Measurements from ENCODE around the gene UQCRFS1. TPM values are rescaled to one million over a fixed set of nuclear protein-coding genes. Genes with fewer than 3 reads are reported as not detected.

UQCRFS1 gene
- total RNA-seq, 5 donors from 2014 or later (not counting 1 experiment from before 2014, with no cell fraction given) = 17.3 to 24.4 (median 18.6) TPM

DNA sequence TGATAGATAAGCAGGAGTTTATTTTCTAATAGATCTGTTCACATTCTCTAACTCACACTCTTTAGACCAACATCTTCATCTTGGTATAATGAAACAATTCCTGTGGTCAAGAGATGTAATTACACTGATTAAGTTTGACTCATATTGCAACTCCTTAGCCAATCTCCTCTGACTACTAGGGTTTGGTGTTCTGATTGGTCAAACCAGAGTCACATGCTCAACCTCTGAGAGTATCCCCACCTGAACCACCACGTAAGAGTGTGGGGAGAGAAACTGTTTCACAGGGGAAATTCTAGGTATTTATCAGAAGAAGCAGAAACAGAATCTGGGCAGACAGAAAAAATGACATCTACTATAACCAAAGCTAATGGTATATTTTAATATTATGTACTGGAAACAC lies 42.4 kb downstream of the UQCRFS1 start:
- H3K27me3 Mint-ChIP-seq = peaks cover 0 to 3% of the 10 kb centered on the region in 2 donors
- no peaks in the 10 kb centered on the region for H3K36me3 Mint-ChIP-seq
- DNase-seq (no peak), ATAC-seq (replicated peaks in 1 of 4) (no peak)
- CTCF ChIA-PET = no interaction called here
- no peak overlapping the region for H3K4me3 ChIP-seq (ENCODE audit: control insufficient read depth in 1 of 2, extremely low read depth in 1 of 2, low read length in 1 of 2)
- peaks cover 12 to 30% (median 29%) of the 10 kb centered on the region in 3 donors for H3K9me3 Mint-ChIP-seq
- H3K36me3 ChIP-seq (ENCODE audit: control insufficient read depth in 2 of 2, extremely low read depth in 1 of 2, insufficient read depth in 1 of 2, low read length in 1 of 2) = no peaks in the 10 kb centered on the region
- peaks cover 4% of the 10 kb centered on the region for H3K9me3 ChIP-seq
- POLR2A ChIA-PET = no interaction called here
- no peaks in the 10 kb centered on the region for H3K4me1 Mint-ChIP-seq
- no peaks in the 10 kb centered on the region for H3K4me1 ChIP-seq (ENCODE audit: control insufficient read depth in 1 of 2, extremely low read depth in 1 of 2, insufficient read depth in 2 of 2, low read length in 2 of 2)
- no peak overlapping the region for H3K4me3 Mint-ChIP-seq
- no CpG with 5 or more reads among the region's 1 CpG for WGBS (ENCODE audit: insufficient coverage)
- no peaks in the 10 kb centered on the region for H3K27me3 ChIP-seq (replicated peaks in 1 of 2; ENCODE audit: control insufficient read depth in 2 of 2, extremely low read depth in 1 of 2, insufficient read depth in 2 of 2, low read length in 1 of 2)
- no peak overlapping the region for H3K27ac Mint-ChIP-seq
- no peak overlapping the region for H3K27ac ChIP-seq (ENCODE audit: low read length)

DNA sequence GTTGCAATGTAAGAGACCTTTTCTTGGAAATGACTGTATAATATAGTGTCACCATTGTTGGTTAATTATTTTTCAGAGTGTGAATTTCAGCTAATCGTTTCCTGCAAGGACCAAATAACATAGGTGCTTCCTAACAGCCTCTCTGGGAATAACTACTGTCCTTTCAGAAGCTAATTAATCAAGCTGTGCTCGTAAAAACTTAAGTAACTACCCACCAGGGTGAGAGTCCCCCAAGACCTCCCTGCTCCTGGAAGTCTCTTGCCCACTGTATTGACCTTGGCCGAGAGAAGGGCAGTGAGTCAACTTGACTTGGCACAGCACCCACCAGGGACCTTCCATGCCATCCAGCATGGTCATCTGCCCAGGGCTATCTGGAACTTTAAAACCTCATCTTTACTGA lies 50.3 kb downstream of the UQCRFS1 start:
- H3K36me3 ChIP-seq (ENCODE audit: control insufficient read depth in 2 of 2, extremely low read depth in 1 of 2, insufficient read depth in 1 of 2, low read length in 1 of 2) = no peaks in the 10 kb centered on the region
- ChIA-PET CTCF (no interaction called here), POLR2A (no interaction called here)
- no peak for DNase-seq
- peaks cover 0 to 2% of the 10 kb centered on the region in 2 experiments for H3K27me3 ChIP-seq (replicated peaks in 1 of 2; ENCODE audit: control insufficient read depth in 2 of 2, extremely low read depth in 1 of 2, insufficient read depth in 2 of 2, low read length in 1 of 2)
- no peak overlapping the region for H3K4me3 ChIP-seq (ENCODE audit: control insufficient read depth in 1 of 2, extremely low read depth in 1 of 2, low read length in 1 of 2)
- no peaks in the 10 kb centered on the region for H3K4me1 Mint-ChIP-seq
- no peak overlapping the region for H3K27ac ChIP-seq (ENCODE audit: low read length)
- no peak overlapping the region for H3K4me3 Mint-ChIP-seq
- peaks cover 2 to 13% (median 4%) of the 10 kb centered on the region in 3 donors for H3K9me3 Mint-ChIP-seq
- H3K27me3 Mint-ChIP-seq = peaks cover 9 to 14% of the 10 kb centered on the region in 2 donors
- ATAC-seq (replicated peaks in 1 of 4) = no peak
- 36% methylated on average over 2 of the region's 3 CpGs for WGBS (ENCODE audit: insufficient coverage)
- H3K36me3 Mint-ChIP-seq = no peaks in the 10 kb centered on the region
- H3K9me3 ChIP-seq = no peaks in the 10 kb centered on the region
- no peak overlapping the region for H3K27ac Mint-ChIP-seq
- H3K4me1 ChIP-seq (ENCODE audit: control insufficient read depth in 1 of 2, extremely low read depth in 1 of 2, insufficient read depth in 2 of 2, low read length in 2 of 2) = no peaks in the 10 kb centered on the region

DNA sequence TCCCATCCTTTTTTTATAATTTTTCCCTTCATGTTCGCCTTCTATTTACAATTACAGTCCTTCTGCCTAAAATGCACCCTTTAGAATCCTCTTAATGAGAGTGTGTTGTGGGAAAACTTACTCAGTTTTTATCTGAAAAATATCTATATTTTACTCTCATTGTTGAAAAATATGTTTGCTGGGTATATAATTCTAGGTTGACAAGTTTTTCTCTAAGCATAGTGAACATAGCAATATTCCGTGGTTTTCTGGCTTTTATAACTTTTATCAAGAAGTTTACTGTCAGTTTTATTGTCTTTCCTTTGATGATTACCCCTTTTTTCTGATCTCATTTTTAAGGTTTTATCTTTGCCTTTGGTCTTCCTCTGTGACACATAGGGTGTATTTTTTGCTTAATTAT lies 57.3 kb downstream of the UQCRFS1 start:
- WGBS (ENCODE audit: insufficient coverage) = no CpG with 5 or more reads among the region's 2 CpGs
- Mint-ChIP-seq H3K9me3 (peaks cover 21 to 56% (median 35%) of the 10 kb centered on the region in 3 donors), H3K27ac (no peak overlapping the region), H3K4me1 (no peaks in the 10 kb centered on the region), H3K27me3 (peaks cover 8 to 9% of the 10 kb centered on the region in 2 donors), H3K36me3 (no peaks in the 10 kb centered on the region), H3K4me3 (no peak overlapping the region)
- ATAC-seq (replicated peaks in 1 of 4) (no peak), DNase-seq (no peak)
- ChIA-PET POLR2A (no interaction called here), CTCF (no interaction called here)
- no peaks in the 10 kb centered on the region for H3K4me1 ChIP-seq (ENCODE audit: control insufficient read depth in 1 of 2, extremely low read depth in 1 of 2, insufficient read depth in 2 of 2, low read length in 2 of 2)
- no peaks in the 10 kb centered on the region for H3K36me3 ChIP-seq (ENCODE audit: control insufficient read depth in 2 of 2, extremely low read depth in 1 of 2, insufficient read depth in 1 of 2, low read length in 1 of 2)
- H3K9me3 ChIP-seq = no peaks in the 10 kb centered on the region
- no peak overlapping the region for H3K27ac ChIP-seq (ENCODE audit: low read length)
- H3K4me3 ChIP-seq (ENCODE audit: control insufficient read depth in 1 of 2, extremely low read depth in 1 of 2, low read length in 1 of 2) = no peak overlapping the region
- H3K27me3 ChIP-seq (replicated peaks in 1 of 2; ENCODE audit: control insufficient read depth in 2 of 2, extremely low read depth in 1 of 2, insufficient read depth in 2 of 2, low read length in 1 of 2) = no peaks in the 10 kb centered on the region
